ENCODE data around the gene TCEAL4.
"Not testable (repeated sequence)": the region's sequence is repeated elsewhere in the genome, so short reads cannot be mapped to it uniquely, and the experiment has no call there.

The TCEAL4 gene

DNA sequence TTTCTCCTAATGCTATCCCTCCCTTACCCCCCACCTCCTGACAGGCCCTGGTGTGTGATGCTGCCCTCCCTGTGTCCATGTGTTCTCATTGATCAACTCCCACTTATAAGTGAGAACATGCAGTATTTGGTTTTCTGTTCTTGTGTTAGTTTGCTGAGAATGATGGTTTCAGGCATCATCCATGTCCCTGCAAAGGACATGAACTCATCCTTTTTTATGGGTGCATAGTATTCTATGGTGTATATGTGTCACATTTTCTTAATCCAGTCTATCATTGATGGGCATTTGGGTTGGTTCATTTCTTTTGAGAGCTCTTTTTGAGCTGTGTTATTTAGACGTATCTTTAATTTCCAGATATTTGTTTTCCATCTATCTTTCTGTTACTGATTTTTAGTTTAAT lies 7.0 kb downstream of the TCEAL4 start:
- not testable (repeated sequence) for DNase-seq (ENCODE audit: low read depth)

DNA sequence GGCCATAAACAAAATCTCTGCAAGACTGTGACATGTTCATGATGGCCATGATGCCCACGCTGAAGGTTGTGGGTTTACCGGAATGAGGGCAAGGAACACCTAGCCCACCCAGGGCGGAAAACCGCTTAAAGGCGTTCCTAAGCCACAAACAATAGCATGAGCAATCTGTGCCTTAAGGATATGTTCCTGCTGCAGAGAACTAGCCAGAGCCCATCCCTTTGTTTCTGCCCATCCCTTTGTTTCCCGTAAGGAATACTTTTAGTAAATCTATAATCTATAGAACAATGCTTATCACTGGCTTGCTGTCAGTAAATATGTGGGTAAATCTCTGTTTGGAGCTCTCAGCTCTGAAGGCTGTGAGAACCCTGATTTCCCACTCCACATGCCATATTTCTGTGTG lies 9.9 kb downstream of the TCEAL4 start:
- not testable (repeated sequence) for DNase-seq (ENCODE audit: low read depth)

DNA sequence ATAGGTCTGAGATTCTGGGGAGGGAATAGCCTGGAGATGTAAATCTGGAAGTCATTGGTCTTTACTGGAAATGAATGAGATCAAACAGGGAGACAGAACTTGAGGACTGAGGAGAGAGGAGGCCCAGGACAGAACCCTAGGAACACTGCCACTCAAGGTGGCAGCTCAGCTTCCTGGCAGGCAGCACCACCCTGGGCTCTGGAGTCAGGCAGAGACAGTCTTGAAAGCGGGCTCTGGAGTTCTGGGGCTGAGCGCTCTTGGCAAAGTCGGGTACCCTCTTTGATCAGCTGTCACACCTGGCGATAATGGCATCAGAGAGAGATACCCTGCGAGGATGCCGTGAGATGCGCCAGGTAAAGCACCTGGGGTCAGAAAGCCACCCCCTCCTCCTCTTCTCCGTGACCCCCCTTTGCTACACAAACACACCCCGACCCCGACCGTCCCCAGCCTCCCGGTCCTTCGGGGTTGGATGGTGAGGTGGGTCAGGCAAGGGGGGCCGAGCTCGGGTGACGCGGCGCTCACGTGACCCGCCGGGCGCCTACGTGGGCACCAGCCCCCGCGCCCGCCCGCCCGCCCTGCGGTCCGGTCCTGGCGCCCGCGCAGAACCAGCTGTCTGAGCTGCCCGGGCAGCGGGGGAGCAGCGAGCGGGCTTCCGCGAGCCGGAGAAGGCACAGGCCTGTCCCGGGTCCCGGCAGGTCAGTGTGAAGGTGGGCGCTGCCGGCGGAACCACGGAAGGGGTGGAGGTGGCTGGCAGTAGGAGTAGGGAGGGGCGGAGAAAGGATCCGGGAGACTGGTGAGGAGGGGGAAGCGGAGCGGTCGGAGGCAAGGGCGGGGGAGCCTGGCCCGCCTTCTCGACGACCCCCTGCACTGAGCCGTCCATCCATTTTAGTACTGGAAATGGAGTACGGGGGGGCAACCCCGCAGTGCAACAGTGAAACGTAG lies 22.3 kb downstream of the TCEAL4 start, which contains the start of gene TCEAL3:
Gene TCEAL3 (plus strand): TSS at position 600 of the 942 bp plus-strand sequence. CDS start 1,102 bp downstream, outside the sequence.
- DNase-seq (ENCODE audit: low read depth): no peak

DNA sequence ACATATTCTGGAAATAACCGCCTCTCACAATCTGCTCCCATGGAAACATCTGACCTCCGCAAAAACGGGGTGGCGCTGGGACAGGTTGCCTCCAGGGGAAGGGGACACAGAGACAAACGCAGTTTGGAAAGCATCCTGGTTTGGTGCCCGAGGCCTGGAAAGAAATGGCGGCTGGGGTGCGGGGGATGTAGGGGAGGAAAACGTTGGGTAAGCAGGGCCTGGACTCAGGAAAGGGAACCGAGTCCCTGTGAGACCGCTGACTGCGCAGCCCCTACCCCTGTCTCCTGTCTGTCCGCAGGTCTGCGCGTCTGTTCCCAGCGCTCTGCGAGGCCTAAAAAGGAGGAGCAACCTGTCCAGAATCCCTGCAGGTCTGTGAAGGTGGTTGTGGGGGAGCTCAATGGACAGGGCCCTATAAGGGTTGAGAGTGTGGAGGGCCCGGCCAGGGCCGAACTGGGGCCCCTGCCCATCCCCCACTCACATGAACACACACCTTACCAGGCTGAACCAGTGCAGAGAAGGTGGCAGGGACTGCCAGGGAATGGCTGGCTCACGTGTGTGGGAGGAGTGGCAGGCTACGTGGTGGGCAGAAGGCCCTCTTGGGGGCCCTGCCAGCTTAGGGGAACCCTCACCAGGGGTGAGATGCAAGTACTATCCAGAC lies 23.1 kb downstream of the TCEAL4 start:
- no peak for DNase-seq (ENCODE audit: low read depth)

DNA sequence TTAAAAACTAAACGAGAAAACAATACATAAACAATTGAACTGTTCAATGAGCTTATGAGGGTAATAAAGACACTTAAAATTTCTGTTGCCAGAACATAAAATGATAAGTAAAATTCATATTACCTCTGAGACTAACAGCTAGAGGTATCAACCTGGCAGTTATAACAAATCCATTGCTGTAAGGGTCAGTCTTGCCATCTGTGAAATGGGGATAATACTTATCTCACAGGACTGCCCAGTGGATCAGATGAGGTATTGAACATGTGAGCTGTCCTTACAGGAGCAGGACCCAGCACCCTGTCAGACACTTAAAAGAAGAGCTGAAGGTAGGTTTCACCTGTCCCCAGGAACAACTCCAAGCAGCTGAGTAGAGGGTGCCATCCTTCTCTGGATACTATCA lies 25.0 kb downstream of the TCEAL4 start:
- no peak for DNase-seq (ENCODE audit: low read depth)

DNA sequence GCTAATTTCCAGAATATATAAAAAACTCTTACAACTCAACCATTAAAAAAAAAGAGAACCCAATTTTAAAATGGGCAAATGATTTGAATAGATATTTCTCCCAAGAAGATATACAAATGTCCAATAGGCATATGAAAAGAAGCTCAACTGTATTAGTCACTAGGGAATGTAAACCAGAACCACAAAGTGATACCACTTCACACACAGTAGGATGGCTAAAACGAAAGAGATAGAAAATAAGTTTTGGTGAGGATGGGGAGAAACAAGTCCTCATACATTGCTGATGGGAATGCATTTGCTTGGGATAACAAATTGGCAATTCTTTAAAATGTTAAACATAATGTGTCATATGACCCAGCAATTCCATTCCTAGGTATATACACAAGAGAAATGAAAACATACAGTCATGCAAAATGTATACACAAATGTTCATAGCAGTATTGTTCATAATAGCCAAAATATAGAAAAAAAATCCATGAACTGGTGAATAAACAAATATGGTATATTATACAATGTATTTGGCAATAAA lies 28.1 kb downstream of the TCEAL4 start:
- no peak for DNase-seq (ENCODE audit: low read depth)

DNA sequence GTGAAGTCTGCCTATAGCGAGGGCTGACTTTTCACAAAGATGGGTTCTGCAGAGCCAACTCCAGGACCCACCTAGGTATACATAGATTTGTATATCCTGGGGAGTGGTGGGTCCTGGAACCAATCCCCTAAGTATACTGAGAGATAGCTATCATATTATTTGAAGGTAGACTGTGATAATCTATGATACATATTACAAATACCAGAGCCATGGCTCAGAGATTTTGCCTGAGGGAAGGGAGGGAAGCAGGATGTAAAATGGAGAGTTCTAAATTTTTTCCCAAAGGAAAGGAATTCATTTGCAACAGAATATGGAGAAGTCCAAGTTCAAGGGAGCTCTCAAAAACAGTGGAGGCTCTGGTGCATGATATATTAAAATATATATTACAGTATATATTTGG lies 29.7 kb downstream of the TCEAL4 start:
- DNase-seq (ENCODE audit: low read depth): no peak

DNA sequence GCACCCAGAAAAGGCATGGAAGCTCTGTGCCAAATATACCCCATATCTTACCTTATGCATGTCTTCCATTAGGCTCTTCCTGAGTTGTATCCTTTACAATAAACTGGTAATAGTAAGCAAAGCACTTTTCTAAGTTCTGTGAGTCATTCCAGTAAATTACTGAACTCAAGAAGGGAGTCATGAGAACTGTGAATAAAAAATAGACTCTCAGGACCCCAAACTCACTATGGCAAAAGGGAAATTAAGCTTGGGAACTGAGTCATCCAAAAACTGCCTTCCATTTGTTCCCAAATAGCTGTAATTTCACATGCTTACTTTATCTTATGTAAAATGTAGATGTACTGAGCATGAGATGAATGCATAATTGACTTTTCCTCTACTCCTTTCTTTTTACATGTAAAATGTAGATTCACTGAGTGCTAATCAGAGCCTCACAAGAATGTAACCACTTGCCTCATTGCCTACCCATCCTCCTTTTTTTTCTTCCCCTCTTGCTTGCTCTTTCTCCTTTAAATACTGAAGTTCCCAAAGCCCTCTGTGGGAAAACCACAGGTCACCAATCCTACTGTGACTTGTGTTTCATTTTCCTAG lies 30.6 kb downstream of the TCEAL4 start:
- DNase-seq (ENCODE audit: low read depth): no peak

DNA sequence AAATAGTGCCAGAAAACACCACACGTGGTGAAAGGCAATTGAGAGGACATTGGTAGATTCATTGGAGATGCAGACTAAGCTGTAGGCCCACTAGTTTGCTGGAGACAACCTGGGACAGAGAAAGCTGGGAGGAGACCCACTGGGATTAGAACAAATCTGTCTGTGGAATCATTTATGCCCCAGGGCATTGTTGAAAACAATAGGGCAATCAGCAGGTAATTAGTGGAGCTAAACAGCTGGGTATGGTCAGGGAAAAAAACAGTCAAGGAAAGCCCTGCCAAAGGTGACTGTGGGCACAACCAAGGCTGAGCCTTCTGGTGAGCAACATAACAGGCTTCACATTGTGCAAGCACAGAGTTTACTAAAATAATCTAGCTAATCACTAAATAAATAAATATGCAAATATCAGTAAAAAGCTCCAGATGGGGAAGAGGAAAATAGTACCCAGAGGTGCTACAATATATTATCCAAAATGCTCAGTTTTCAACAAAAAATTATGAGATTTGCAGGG lies 31.4 kb downstream of the TCEAL4 start:
- DNase-seq (ENCODE audit: low read depth): no peak

DNA sequence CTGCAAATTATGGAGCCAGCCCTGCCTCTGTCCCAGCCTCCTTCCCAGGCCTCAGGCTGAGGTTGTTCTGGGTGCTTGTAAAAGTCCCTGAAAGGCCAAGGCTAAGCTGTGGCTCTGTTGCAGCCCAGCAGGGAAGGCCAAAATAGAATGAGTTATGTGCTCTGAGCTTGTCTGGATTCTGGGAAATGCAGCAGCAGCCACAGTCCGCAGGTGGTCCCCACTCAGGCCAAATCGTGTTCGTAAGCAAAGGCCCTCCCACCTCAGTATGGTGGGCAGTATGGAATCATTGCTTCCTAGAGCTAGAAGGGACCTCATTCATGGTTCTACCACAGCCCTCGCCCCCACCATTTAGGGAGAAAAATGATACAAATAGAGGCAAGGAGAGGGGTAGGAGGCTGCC lies 38.8 kb downstream of the TCEAL4 start:
- DNase-seq (ENCODE audit: low read depth): no peak

DNA sequence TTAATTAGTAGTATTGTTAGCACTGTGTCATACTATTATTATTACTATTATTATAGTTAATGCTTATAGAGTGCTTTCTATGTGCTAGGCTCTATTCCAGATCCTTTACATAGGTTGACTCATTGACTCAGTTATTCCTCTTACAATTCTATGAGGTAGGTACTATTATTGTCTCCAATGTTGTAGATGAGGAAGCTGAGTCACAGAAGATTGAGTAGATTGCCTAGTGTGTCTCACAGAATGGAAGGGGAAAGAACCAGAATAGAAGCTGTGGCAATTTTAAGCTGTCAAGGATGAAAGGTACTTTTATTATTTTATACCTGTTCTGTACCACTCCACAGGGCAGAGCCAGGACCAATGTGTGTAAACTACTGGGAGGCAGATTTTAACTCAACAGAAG lies 41.5 kb downstream of the TCEAL4 start:
- DNase-seq (ENCODE audit: low read depth): no peak

DNA sequence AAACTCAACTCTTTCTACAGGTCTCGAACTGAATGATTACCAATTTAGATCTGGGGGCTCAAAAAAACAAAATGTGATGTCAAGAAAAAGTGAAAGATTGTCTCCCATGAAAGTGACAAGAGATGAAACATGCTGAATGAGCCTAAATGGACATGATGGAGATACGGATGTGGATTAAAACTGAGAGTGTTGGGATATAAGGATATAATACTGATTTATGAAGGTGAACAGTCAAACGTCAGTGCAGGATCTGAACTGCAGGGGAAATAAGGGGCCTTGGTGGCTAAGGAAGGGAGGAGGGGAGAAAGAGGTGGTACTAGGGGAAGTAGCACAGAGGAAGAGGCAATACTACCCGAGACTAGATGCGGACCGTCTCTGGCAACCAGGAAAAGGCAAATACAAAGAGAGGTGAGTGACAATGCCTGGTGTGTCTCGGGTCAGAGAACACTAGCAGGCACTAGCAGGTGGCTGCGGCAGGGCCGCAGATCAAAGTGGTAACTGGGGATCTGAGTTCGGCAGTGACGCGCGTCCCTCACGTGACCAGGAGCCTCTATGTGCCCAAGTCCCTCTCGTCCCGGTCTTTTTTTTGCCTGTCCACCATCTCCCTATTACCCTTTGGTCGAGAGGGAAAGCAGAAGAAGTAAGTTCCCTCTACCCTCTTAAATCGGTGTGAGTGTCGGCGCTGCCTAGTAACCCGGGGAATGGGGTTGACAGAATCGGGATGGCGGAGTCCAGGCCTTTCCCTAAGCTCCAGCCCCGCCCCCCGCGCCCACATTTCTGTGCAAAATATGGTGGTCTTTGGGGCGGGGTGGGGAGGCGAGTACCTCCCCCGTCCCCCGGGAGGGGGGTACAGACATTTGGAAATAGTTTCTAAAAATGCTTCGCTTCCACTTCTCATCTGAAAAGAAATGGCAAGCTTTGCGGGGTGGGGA lies 43.3 kb downstream of the TCEAL4 start, which contains the start of gene TCEAL1:
Gene TCEAL1 (plus strand): TSS at position 590 of the 932 bp plus-strand sequence. CDS start 942 bp downstream, outside the sequence.
- DNase-seq (ENCODE audit: low read depth): no peak

DNA sequence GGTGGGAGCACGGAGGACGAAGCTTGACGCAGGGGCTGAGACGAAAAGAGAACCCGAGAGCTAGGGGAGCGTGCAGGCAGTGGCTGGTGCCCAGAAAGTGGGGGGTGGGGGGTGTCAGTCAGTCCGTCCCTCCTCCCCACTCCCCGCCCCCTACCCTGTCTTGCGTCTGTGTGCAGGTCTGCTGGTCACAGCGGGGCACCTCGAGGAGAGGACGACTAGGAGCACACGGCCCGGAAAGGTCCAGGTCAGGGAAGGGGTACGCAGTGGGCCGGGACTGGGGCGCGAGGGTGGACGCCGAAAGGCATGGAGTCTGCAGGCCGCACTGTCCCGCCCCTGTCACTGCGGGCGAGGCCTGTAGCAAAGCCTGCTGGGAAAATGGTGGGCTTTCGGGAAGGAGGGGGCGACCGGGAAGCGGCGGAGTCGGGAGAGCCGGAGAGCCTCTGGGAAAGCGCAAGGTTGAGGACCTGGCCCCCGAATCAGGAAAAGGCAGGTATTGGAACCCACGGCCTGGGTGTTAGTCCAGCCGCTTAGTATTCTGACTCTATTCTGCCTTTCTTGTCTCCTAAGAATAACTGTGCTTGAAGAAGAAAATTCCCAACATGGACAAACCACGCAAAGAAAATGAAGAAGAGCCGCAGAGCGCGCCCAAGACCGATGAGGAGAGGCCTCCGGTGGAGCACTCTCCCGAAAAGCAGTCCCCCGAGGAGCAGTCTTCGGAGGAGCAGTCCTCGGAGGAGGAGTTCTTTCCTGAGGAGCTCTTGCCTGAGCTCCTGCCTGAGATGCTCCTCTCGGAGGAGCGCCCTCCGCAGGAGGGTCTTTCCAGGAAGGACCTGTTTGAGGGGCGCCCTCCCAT lies 44.2 kb downstream of the TCEAL4 start:
- DNase-seq (ENCODE audit: low read depth): no peak

DNA sequence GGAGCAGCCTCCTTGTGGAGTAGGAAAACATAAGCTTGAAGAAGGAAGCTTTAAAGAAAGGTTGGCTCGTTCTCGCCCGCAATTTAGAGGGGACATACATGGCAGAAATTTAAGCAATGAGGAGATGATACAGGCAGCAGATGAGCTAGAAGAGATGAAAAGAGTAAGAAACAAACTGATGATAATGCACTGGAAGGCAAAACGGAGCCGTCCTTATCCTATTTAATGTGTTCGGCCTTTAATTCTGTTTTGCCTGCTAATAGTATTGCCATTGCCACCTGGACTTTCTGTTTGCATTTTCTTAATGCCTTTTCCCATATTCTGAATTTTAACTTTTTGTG lies 44.8 kb downstream of the TCEAL4 start:
- DNase-seq (ENCODE audit: low read depth): no peak

DNA sequence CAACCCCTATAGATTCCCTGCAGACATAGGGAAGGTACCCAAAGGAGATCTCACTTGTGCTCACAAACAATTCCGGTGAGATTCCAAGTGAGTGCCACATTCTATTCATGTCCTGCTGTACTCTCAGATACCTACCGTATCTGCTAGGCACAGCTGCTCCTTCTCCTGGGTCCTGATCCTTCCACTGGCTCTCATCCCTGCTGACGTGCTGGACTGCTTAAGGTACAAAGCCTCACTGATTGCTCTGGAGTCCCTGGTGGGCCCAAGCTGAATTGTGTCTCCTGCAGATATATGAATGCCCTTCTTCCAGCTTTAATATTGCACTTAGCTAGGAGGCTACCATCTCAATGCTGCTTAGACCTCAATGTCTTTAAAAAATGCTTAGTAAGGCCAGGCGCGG lies 45.8 kb downstream of the TCEAL4 start:
- no peak for DNase-seq (ENCODE audit: low read depth)

DNA sequence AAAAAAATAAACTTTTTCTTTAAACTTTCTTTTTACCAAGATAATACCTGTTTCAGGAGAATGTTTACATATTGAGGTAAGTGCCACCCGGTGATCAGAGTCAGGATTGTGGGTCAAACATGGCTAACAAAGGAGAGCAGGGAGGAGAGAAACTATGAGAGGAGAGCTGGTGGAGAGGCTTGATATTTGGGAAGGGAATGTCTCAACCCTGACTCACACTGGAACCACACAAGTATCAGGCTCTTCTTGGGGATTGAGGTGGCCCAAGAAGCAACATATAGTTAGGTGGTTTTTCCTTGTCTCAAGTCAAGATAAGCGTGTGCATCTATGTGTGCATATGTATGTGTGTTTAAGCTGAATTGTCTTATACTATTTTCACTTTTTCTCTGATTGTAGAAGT lies 50.1 kb downstream of the TCEAL4 start:
- DNase-seq (ENCODE audit: low read depth): no peak
